ENCODE measurements around the gene SLC26A6.

Gene SLC26A6, protein sequence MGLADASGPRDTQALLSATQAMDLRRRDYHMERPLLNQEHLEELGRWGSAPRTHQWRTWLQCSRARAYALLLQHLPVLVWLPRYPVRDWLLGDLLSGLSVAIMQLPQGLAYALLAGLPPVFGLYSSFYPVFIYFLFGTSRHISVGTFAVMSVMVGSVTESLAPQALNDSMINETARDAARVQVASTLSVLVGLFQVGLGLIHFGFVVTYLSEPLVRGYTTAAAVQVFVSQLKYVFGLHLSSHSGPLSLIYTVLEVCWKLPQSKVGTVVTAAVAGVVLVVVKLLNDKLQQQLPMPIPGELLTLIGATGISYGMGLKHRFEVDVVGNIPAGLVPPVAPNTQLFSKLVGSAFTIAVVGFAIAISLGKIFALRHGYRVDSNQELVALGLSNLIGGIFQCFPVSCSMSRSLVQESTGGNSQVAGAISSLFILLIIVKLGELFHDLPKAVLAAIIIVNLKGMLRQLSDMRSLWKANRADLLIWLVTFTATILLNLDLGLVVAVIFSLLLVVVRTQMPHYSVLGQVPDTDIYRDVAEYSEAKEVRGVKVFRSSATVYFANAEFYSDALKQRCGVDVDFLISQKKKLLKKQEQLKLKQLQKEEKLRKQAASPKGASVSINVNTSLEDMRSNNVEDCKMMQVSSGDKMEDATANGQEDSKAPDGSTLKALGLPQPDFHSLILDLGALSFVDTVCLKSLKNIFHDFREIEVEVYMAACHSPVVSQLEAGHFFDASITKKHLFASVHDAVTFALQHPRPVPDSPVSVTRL

DNA sequence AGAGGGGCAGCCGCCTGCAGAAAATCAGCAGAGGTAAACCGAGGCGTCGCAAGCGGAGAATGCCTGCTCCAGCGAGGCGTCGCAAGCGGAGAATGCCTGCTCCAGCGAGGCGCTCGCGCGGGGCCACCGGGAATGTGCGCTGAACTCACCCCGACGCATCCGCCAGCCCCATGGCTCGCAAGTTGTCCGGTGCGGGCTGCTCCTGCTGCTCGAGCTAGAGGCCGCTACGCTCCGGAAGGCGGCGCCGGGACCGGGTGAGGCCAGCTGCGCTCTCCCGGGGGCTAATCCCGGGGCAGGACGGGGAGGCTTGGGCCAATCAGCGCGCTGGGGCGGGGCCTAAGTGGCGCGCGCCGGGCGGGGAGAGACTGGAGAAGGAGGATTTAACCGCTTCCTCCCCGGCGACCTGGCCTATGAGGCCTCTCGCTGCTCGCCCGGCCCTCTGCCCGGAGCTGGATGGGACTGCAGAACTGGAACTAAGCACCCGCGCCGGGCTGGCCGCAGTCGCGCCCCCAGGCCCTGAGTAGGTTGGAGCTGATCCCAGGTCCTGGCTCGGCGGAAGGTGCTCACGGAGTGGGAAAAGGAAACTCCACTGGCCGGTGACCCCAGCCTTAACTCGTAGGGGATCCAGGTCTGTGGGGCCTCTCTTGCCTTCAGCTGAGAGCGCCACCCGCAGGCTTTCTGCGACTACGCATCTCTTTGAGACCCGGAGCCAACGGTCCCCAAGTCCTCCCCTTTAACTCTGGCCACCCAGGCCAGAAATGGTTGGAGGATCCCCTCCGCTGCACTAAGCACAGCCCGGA is at the start of gene SLC26A6:
Gene SLC26A6 (minus strand): TSS at position 240 of the 800 bp plus-strand sequence. CDS start 68 bp downstream, at position 172.
- ATAC-seq = peak; percentile 97
- TF ChIP-seq ZFP3 (CRISPR knock-in tag; IDR thresholded peaks at IDR 0.05) = no peak
- TF ChIP-seq TSHZ2 (CRISPR knock-in tag; IDR thresholded peaks at IDR 0.05) = 0 out of 2 replicates have a peak, but pooled peaks have one; percentile 20
- no peak for TF ChIP-seq ISL1 (CRISPR knock-in tag; IDR thresholded peaks at IDR 0.05)
- TF ChIP-seq GLIS3 (CRISPR knock-in tag; IDR thresholded peaks at IDR 0.05) = peak; percentile 37; the same call in 1 of the 2 replicates
- no peak for TF ChIP-seq BACH2 (CRISPR knock-in tag; IDR thresholded peaks at IDR 0.05; ENCODE audit: borderline replicate concordance)
- 0 out of 2 replicates have a peak, but pooled peaks have one; percentile 22 for TF ChIP-seq ZNF8 (CRISPR knock-in tag; IDR thresholded peaks at IDR 0.05)

DNA sequence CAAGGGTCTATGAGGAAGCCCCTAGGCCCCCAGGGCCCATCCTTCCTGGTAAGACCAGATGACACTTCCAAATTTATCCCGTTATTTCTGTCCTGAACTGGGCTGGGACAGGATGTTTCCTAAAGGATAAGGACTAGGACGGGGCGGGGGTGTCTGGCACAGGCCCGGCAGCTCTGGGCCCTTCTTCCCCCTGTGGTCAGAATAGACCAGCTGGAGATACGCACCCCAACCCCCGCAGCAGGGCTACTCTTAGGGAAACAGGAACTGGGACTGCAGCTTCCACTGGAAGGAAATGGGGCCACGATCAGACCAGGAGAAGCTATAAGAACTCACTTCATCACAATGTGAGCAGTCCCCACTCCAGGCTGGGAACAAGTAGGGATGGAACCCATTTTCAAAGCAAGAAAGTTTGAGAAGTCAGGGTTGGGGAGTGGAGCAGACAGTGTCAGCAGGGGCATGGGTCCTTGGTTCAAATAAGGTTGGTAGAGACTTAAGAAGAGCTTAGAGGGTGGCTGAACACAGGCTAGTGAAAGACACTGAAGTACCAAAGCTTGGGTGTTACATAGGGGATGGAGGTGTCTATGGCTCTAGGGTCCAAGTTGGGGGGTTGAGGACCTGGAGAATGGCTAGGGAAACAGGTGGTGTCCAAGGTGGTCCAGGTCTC is 49.4 kb upstream of the SLC26A6 start:
- no peak for ATAC-seq
- TF ChIP-seq TOX (CRISPR knock-in tag; IDR thresholded peaks at IDR 0.05; ENCODE audit: borderline replicate concordance) (no peak), PPARA (CRISPR knock-in tag; IDR thresholded peaks at IDR 0.05; ENCODE audit: borderline replicate concordance) (no peak), ESRRG (CRISPR knock-in tag; IDR thresholded peaks at IDR 0.05) (no peak), ZNF565 (CRISPR knock-in tag; conservative IDR thresholded peaks at IDR 0.05; ENCODE audit: low read depth) (no peak), BACH2 (CRISPR knock-in tag; IDR thresholded peaks at IDR 0.05; ENCODE audit: borderline replicate concordance) (no peak), ZFP3 (CRISPR knock-in tag; IDR thresholded peaks at IDR 0.05) (no peak), ZC3H10 (CRISPR knock-in tag; IDR thresholded peaks at IDR 0.05) (no peak), ARNTL (CRISPR knock-in tag; IDR thresholded peaks at IDR 0.05; ENCODE audit: borderline replicate concordance, low read depth) (no peak), ISL1 (CRISPR knock-in tag; IDR thresholded peaks at IDR 0.05) (no peak), TCF4 (CRISPR knock-in tag; IDR thresholded peaks at IDR 0.05; ENCODE audit: borderline replicate concordance) (no peak), ZNF70 (CRISPR knock-in tag; IDR thresholded peaks at IDR 0.05) (no peak), RARB (CRISPR knock-in tag; IDR thresholded peaks at IDR 0.05) (no peak), ZNF8 (CRISPR knock-in tag; IDR thresholded peaks at IDR 0.05) (no peak), ZFP30 (CRISPR knock-in tag; IDR thresholded peaks at IDR 0.05) (no peak), TSHZ2 (CRISPR knock-in tag; IDR thresholded peaks at IDR 0.05) (no peak)
- TF ChIP-seq, protein P1, sequence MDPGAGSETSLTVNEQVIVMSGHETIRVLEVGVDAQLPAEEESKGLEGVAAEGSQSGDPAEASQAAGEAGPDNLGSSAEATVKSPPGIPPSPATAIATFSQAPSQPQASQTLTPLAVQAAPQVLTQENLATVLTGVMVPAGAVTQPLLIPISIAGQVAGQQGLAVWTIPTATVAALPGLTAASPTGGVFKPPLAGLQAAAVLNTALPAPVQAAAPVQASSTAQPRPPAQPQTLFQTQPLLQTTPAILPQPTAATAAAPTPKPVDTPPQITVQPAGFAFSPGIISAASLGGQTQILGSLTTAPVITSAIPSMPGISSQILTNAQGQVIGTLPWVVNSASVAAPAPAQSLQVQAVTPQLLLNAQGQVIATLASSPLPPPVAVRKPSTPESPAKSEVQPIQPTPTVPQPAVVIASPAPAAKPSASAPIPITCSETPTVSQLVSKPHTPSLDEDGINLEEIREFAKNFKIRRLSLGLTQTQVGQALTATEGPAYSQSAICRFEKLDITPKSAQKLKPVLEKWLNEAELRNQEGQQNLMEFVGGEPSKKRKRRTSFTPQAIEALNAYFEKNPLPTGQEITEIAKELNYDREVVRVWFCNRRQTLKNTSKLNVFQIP (CRISPR knock-in tag; IDR thresholded peaks at IDR 0.05; ENCODE audit: borderline replicate concordance, low read depth) = no peak
- TF ChIP-seq, protein P2, sequence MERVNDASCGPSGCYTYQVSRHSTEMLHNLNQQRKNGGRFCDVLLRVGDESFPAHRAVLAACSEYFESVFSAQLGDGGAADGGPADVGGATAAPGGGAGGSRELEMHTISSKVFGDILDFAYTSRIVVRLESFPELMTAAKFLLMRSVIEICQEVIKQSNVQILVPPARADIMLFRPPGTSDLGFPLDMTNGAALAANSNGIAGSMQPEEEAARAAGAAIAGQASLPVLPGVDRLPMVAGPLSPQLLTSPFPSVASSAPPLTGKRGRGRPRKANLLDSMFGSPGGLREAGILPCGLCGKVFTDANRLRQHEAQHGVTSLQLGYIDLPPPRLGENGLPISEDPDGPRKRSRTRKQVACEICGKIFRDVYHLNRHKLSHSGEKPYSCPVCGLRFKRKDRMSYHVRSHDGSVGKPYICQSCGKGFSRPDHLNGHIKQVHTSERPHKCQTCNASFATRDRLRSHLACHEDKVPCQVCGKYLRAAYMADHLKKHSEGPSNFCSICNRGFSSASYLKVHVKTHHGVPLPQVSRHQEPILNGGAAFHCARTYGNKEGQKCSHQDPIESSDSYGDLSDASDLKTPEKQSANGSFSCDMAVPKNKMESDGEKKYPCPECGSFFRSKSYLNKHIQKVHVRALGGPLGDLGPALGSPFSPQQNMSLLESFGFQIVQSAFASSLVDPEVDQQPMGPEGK (CRISPR knock-in tag; IDR thresholded peaks at IDR 0.05; ENCODE audit: borderline replicate concordance) = no peak
- TF ChIP-seq, protein P3, sequence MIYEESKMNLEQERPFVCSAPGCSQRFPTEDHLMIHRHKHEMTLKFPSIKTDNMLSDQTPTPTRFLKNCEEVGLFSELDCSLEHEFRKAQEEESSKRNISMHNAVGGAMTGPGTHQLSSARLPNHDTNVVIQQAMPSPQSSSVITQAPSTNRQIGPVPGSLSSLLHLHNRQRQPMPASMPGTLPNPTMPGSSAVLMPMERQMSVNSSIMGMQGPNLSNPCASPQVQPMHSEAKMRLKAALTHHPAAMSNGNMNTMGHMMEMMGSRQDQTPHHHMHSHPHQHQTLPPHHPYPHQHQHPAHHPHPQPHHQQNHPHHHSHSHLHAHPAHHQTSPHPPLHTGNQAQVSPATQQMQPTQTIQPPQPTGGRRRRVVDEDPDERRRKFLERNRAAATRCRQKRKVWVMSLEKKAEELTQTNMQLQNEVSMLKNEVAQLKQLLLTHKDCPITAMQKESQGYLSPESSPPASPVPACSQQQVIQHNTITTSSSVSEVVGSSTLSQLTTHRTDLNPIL (CRISPR knock-in tag; IDR thresholded peaks at IDR 0.05; ENCODE audit: low read depth) = no peak
